ENCODE measurements around the gene PACRG. TPM values are rescaled to one million over a fixed set of nuclear protein-coding genes. Genes with fewer than 3 reads are reported as not detected.

Gene PACRG
- total RNA-seq, 2 experiments from 2014 or later: 0.66 to 0.81 TPM

DNA sequence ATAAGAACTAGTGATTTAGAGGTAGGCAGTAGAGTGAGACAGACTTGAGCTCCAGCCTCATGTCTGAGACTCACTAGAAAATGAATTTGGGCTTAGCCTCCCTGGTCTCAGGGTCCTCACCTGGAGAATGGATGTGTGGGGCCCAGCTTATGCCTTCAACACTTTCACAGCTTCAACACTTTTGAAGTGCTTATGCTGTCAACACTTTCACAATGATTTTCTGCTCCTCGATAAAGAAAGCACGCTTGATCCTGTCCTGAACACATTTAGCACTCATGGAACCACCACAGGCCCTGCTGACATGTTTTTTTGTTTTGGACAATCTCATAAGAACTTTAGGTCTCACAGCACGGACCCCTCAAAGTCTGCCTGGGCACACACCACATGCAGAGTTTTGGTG is 229.3 kb downstream of the PACRG start:
- H3K9me3 ChIP-seq (ENCODE audit: control insufficient read depth in 1 of 2, insufficient read depth in 1 of 2, low read length in 2 of 2): peaks cover 0 to 10% of the 10 kb centered on the region in 2 experiments
- ChIA-PET CTCF (no interaction called here), POLR2A (no interaction called here)
- Mint-ChIP-seq H3K36me3 (ENCODE audit: low read depth) (no peaks in the 10 kb centered on the region), H3K4me1 (ENCODE audit: low read depth) (no peaks in the 10 kb centered on the region), H3K9me3 (peaks cover 10% of the 10 kb centered on the region), H3K27me3 (no peaks in the 10 kb centered on the region), H3K27ac (no peak overlapping the region), H3K4me3 (no peak overlapping the region)
- intact Hi-C loops (cut with DNase I, micrococcal nuclease): no loop called here
- H3K4me1 ChIP-seq (ENCODE audit: insufficient read depth, low read length): no peaks in the 10 kb centered on the region
- H3K4me3 ChIP-seq (ENCODE audit: low read length): no peak overlapping the region
- ATAC-seq (ENCODE audit: poor library complexity) (no peak), DNase-seq (no peak)
- no peak overlapping the region for H3K27ac ChIP-seq (ENCODE audit: low read depth in 1 of 2, low read length in 2 of 2)
- H3K27me3 ChIP-seq (ENCODE audit: control insufficient read depth in 1 of 2, insufficient read depth in 2 of 2, low read length in 2 of 2): no peaks in the 10 kb centered on the region
- TF ChIP-seq, protein P1, sequence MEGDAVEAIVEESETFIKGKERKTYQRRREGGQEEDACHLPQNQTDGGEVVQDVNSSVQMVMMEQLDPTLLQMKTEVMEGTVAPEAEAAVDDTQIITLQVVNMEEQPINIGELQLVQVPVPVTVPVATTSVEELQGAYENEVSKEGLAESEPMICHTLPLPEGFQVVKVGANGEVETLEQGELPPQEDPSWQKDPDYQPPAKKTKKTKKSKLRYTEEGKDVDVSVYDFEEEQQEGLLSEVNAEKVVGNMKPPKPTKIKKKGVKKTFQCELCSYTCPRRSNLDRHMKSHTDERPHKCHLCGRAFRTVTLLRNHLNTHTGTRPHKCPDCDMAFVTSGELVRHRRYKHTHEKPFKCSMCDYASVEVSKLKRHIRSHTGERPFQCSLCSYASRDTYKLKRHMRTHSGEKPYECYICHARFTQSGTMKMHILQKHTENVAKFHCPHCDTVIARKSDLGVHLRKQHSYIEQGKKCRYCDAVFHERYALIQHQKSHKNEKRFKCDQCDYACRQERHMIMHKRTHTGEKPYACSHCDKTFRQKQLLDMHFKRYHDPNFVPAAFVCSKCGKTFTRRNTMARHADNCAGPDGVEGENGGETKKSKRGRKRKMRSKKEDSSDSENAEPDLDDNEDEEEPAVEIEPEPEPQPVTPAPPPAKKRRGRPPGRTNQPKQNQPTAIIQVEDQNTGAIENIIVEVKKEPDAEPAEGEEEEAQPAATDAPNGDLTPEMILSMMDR (IDR thresholded peaks at IDR 0.05): no peak
- H3K36me3 ChIP-seq (ENCODE audit: insufficient read depth, low read length): no peaks in the 10 kb centered on the region

DNA sequence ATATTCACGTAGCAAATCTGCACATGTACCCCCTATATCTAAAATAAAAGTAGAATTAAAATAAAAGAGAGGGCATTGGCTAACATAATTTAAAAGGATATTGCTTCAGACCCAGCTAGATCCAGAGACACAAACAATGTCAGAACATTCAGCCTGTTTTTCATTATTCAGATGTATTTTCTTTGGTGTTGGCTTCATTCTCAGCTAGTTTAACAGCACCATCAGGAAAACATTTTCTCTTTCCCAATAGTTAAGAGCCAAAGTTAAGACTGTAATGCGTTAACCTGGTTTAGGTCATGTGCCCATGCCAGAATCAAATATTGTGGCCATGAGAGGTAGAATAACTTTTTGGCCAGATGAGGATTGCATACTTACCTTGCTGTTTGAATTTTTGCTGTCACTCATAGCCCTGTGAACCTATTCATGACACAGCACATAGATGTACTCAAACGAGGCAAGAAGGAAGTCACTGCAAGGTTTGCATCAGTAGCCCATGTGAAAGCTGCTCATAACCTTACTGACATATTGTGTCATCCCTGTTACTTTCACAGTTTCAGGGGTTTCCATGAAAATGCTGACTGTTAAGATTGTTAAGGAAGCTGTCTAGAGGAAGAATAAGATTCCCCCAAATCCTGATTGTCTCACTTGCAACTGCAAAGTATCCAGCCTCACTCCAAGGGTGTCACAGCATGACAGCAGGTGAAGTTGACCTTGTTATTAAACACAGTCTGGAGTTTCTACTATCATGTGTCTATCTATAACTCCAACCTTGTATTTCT is 233.1 kb downstream of the PACRG start:
- no peak overlapping the region for H3K27ac ChIP-seq (ENCODE audit: low read depth in 1 of 2, low read length in 2 of 2)
- Mint-ChIP-seq H3K9me3 (peaks cover 7% of the 10 kb centered on the region), H3K4me1 (ENCODE audit: low read depth) (no peaks in the 10 kb centered on the region), H3K4me3 (no peak overlapping the region), H3K27me3 (no peaks in the 10 kb centered on the region), H3K36me3 (ENCODE audit: low read depth) (no peaks in the 10 kb centered on the region), H3K27ac (no peak overlapping the region)
- ChIA-PET POLR2A (no interaction called here), CTCF (no interaction called here)
- peaks cover 0 to 5% of the 10 kb centered on the region in 2 experiments for H3K9me3 ChIP-seq (ENCODE audit: control insufficient read depth in 1 of 2, insufficient read depth in 1 of 2, low read length in 2 of 2)
- no peak overlapping the region for H3K4me3 ChIP-seq (ENCODE audit: low read length)
- TF ChIP-seq, protein P1 (IDR thresholded peaks at IDR 0.05): no peak
- ATAC-seq (ENCODE audit: poor library complexity) (no peak), DNase-seq (no peak)
- intact Hi-C loops (cut with DNase I, micrococcal nuclease): no loop called here
- no peaks in the 10 kb centered on the region for H3K4me1 ChIP-seq (ENCODE audit: insufficient read depth, low read length)
- H3K27me3 ChIP-seq (ENCODE audit: control insufficient read depth in 1 of 2, insufficient read depth in 2 of 2, low read length in 2 of 2): no peaks in the 10 kb centered on the region
- no peaks in the 10 kb centered on the region for H3K36me3 ChIP-seq (ENCODE audit: insufficient read depth, low read length)

DNA sequence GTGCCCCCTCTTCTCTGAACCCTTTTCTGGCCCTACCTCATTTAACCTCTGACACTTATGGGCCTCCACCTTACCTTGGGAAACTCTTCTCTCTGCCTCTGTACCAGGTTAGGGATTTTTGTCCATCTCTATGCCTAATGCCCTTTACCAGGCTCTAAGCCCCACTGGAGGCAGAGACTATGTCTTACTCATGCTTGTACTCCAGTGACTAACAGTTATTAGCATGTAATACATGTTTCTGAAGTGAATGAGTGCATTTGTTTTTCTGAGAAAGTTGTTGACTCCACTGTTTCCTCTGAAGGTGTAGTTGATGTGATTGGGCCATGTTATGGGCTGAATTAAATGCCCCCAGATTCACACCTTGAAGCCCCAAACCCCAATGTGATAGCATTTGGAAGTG is 234.3 kb downstream of the PACRG start:
- Histone ChIP-seq H3K4me1 (ENCODE audit: insufficient read depth, low read length) (no peaks in the 10 kb centered on the region), H3K9me3 (ENCODE audit: control insufficient read depth in 1 of 2, insufficient read depth in 1 of 2, low read length in 2 of 2) (no peaks in the 10 kb centered on the region), H3K27ac (ENCODE audit: low read depth in 1 of 2, low read length in 2 of 2) (no peak overlapping the region), H3K27me3 (ENCODE audit: control insufficient read depth in 1 of 2, insufficient read depth in 2 of 2, low read length in 2 of 2) (no peaks in the 10 kb centered on the region), H3K4me3 (ENCODE audit: low read length) (no peak overlapping the region), H3K36me3 (ENCODE audit: insufficient read depth, low read length) (no peaks in the 10 kb centered on the region)
- DNase-seq (no peak), ATAC-seq (ENCODE audit: poor library complexity) (no peak)
- ChIA-PET POLR2A (no interaction called here), CTCF (no interaction called here)
- intact Hi-C loops (cut with DNase I, micrococcal nuclease): no loop called here
- Mint-ChIP-seq H3K9me3 (peaks cover 7% of the 10 kb centered on the region), H3K36me3 (ENCODE audit: low read depth) (no peaks in the 10 kb centered on the region), H3K27me3 (no peaks in the 10 kb centered on the region), H3K27ac (no peak overlapping the region), H3K4me3 (no peak overlapping the region), H3K4me1 (ENCODE audit: low read depth) (no peaks in the 10 kb centered on the region)
- TF ChIP-seq, protein P1 (IDR thresholded peaks at IDR 0.05): no peak
